ENCODE measurements around the gene ELK4.

The ELK4 gene

DNA sequence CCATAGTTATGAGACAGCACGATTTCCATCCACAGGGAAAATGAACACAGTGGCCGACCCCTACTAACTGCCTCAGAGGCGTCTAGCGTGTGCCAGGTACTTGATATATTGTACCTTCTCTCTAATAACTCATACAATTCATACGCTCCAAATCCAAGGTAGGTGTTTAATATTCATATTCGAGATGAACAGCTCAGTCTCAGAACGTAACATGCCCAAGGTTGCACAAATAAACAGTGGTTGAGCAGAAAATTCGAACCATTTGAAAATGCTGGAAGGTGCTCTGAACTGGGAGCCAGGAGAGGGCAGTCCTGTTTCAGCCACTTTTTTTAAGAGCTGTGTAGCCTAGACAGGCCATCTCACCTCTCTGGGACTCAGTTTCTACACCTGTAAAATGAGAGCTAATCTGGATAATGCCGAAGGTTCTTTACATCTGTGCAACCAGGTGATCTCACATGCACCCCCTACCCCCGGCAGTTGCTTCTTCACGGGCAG is 40.6 kb upstream of the ELK4 start:
- TF ChIP-seq FOXP2 (optimal IDR thresholded peaks at IDR 0.05; ENCODE audit: borderline replicate concordance, extremely low read depth, extremely low read length, insufficient read depth) = no peak
- no peak for TF ChIP-seq SIN3A (IDR thresholded peaks at IDR 0.05; ENCODE audit: borderline replicate concordance, insufficient read depth, low read length)
- TF ChIP-seq POLR2AphosphoS5 (IDR thresholded peaks at IDR 0.05; ENCODE audit: low read depth, low read length) = no peak
- no peak for TF ChIP-seq TAF1 (IDR thresholded peaks at IDR 0.05; ENCODE audit: borderline replicate concordance, insufficient read depth, low read length)
- TF ChIP-seq REST (IDR thresholded peaks at IDR 0.05; ENCODE audit: insufficient read depth in 1 of 2, low read depth in 2 of 2, low read length in 2 of 2) = no peak

- TF ChIP-seq SIN3A (IDR thresholded peaks at IDR 0.05; ENCODE audit: borderline replicate concordance, insufficient read depth, low read length) = no peak
- no peak for TF ChIP-seq FOXP2 (optimal IDR thresholded peaks at IDR 0.05; ENCODE audit: borderline replicate concordance, extremely low read depth, extremely low read length, insufficient read depth)
- no peak for TF ChIP-seq TAF1 (IDR thresholded peaks at IDR 0.05; ENCODE audit: borderline replicate concordance, insufficient read depth, low read length)
- TF ChIP-seq REST (IDR thresholded peaks at IDR 0.05; ENCODE audit: insufficient read depth in 1 of 2, low read depth in 2 of 2, low read length in 2 of 2) = no peak
- TF ChIP-seq POLR2AphosphoS5 (IDR thresholded peaks at IDR 0.05; ENCODE audit: low read depth, low read length) = no peak
These were observed 39.0 kb upstream of the ELK4 start for GRCh38 chr1:205670611-205671430.

DNA sequence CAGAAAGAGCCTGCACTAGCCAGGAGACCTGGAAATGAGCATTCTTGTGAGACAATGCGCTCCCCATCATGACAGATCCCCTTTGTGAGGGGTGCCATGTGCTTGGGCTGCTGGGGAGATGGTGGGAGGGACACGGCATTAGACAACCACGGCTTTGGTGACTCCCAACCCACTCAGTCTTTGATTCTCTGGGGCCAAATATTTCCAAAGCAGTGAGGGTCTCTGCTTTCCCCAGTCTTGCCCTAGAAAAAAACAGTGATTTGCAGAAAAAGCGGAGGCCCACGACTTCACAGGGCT is 38.3 kb upstream of the ELK4 start:
- TF ChIP-seq REST (IDR thresholded peaks at IDR 0.05; ENCODE audit: insufficient read depth in 1 of 2, low read depth in 2 of 2, low read length in 2 of 2) = no peak

DNA sequence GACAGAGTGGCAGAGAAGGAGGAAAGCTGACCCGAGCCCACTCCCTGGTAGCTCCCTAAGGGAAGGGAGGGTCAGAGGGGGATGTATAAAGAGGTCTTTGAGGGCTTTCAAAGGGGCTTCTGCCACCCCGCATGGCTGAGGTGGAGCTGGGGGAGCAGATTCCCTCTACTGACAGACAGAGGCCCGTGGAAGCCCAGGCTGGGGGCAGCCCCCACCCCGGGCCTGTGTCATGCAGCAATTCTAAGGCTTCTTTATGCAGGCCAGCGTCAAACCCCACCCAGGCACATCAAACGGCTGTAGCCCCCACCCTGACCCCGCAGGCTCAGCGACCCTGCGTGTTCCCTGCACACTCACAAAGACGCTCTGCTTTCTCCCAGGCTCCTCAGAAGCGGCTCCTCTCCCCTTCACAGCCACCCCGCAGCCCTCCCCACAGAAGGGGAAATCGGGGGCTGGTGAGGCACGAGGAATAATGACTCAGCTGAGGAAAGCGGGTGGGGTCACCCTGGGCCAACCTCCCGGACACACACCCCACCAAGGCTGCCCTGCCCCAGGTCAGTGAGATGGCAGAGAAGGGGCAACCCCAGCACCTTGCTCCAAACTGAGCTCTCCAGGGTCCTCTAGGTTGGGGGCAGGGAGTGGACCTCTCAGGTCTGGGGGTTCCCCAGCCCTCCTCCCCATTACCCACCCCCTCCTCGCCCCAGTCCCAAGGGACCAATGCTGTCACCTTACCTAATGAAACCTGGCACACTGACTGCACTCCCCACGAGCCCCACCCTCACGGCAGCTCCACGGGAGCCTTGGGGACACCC is 37.7 kb upstream of the ELK4 start:
- TF ChIP-seq SIN3A (IDR thresholded peaks at IDR 0.05; ENCODE audit: borderline replicate concordance, insufficient read depth, low read length) = no peak
- TF ChIP-seq REST (IDR thresholded peaks at IDR 0.05; ENCODE audit: insufficient read depth in 1 of 2, low read depth in 2 of 2, low read length in 2 of 2) = no peak
- TF ChIP-seq TAF1 (IDR thresholded peaks at IDR 0.05; ENCODE audit: borderline replicate concordance, insufficient read depth, low read length) = no peak
- TF ChIP-seq POLR2AphosphoS5 (IDR thresholded peaks at IDR 0.05; ENCODE audit: low read depth, low read length) = no peak
- TF ChIP-seq FOXP2 (optimal IDR thresholded peaks at IDR 0.05; ENCODE audit: borderline replicate concordance, extremely low read depth, extremely low read length, insufficient read depth) = no peak
